Measurements from ENCODE around the gene ACSM3. TPM values are rescaled to one million over a fixed set of nuclear protein-coding genes. Genes with fewer than 3 reads are reported as not detected.
A peak's percentile ranks its signal among the peaks of the same experiment; 100 is the strongest.

ACSM3 gene
- total and polyA plus RNA-seq, 9 of the 15 experiments (the other 6 are each of a cell fraction or from before 2014, with no cell fraction given), result 112 to 420 (median 182) TPM

DNA sequence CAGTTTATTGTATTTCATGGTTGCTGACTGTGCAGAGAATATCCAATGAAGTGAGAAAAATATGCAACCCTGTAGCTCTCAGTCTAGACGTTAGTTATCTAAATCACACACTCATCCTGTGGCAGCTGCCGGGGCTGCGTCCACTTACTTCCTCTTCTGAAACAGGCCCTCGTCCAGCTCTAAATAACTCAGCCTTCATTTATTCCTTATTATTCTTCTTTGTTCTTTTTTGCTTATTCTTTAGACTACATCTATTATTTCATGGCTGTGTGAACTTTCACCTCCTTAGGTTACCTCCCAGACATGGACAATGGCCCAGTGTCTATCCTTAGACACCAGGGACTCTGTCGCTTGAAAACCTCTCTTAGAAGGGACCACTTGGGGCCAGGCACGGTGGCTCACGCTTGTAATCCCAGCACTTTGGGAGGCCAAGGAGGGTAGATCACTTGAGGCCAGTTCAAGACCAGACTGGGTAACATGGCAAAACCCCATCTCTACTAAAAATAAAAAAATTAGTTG, 18.8 kb upstream of the ACSM3 start (continued):
- TF ChIP-seq CSDE1 (IDR thresholded peaks at IDR 0.05) (no peak), ZNF133 (CRISPR knock-in tag; IDR thresholded peaks at IDR 0.05) (no peak), HDGF (IDR thresholded peaks at IDR 0.05) (no peak), ZNF583 (CRISPR knock-in tag; IDR thresholded peaks at IDR 0.05) (no peak), SRF (CRISPR knock-in tag; IDR thresholded peaks at IDR 0.05) (no peak), PHB2 (IDR thresholded peaks at IDR 0.05; ENCODE audit: low read depth) (no peak), ZC3H11A (IDR thresholded peaks at IDR 0.05; ENCODE audit: low read depth, low read length) (no peak), SMC3 (conservative IDR thresholded peaks at IDR 0.05; ENCODE audit: insufficient read depth, low read depth, low read length) (no peak), SP1 (CRISPR knock-in tag; IDR thresholded peaks at IDR 0.05) (no peak), HLTF (IDR thresholded peaks at IDR 0.05) (no peak), CBX2 (IDR thresholded peaks at IDR 0.05; ENCODE audit: insufficient read depth, low read length, poor library complexity, severe bottlenecking) (no peak), ZNF23 (CRISPR knock-in tag; IDR thresholded peaks at IDR 0.05) (no peak), SMARCA4 (IDR thresholded peaks at IDR 0.05) (peak; percentile 91), ZNF12 (CRISPR knock-in tag; IDR thresholded peaks at IDR 0.05) (no peak), NCOA4 (IDR thresholded peaks at IDR 0.05; ENCODE audit: partially characterized antibody) (no peak), KDM1A (IDR thresholded peaks at IDR 0.05) (peak; percentile 30 to 36; a peak in 2 of 4 replicates), ZNF174 (CRISPR knock-in tag; IDR thresholded peaks at IDR 0.05) (no peak), POLR2G (IDR thresholded peaks at IDR 0.05; ENCODE audit: low read depth, low read length) (no peak)
- TF ChIP-seq, protein P1, sequence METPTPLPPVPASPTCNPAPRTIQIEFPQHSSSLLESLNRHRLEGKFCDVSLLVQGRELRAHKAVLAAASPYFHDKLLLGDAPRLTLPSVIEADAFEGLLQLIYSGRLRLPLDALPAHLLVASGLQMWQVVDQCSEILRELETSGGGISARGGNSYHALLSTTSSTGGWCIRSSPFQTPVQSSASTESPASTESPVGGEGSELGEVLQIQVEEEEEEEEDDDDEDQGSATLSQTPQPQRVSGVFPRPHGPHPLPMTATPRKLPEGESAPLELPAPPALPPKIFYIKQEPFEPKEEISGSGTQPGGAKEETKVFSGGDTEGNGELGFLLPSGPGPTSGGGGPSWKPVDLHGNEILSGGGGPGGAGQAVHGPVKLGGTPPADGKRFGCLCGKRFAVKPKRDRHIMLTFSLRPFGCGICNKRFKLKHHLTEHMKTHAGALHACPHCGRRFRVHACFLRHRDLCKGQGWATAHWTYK (CRISPR knock-in tag; IDR thresholded peaks at IDR 0.05), result 0 out of 2 replicates have a peak, but pooled peaks have one; percentile 22
- TF ChIP-seq, protein P2, sequence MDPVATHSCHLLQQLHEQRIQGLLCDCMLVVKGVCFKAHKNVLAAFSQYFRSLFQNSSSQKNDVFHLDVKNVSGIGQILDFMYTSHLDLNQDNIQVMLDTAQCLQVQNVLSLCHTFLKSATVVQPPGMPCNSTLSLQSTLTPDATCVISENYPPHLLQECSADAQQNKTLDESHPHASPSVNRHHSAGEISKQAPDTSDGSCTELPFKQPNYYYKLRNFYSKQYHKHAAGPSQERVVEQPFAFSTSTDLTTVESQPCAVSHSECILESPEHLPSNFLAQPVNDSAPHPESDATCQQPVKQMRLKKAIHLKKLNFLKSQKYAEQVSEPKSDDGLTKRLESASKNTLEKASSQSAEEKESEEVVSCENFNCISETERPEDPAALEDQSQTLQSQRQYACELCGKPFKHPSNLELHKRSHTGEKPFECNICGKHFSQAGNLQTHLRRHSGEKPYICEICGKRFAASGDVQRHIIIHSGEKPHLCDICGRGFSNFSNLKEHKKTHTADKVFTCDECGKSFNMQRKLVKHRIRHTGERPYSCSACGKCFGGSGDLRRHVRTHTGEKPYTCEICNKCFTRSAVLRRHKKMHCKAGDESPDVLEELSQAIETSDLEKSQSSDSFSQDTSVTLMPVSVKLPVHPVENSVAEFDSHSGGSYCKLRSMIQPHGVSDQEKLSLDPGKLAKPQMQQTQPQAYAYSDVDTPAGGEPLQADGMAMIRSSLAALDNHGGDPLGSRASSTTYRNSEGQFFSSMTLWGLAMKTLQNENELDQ (CRISPR knock-in tag; IDR thresholded peaks at IDR 0.05; ENCODE audit: borderline replicate concordance), result no peak
- TF ChIP-seq, protein P3, sequence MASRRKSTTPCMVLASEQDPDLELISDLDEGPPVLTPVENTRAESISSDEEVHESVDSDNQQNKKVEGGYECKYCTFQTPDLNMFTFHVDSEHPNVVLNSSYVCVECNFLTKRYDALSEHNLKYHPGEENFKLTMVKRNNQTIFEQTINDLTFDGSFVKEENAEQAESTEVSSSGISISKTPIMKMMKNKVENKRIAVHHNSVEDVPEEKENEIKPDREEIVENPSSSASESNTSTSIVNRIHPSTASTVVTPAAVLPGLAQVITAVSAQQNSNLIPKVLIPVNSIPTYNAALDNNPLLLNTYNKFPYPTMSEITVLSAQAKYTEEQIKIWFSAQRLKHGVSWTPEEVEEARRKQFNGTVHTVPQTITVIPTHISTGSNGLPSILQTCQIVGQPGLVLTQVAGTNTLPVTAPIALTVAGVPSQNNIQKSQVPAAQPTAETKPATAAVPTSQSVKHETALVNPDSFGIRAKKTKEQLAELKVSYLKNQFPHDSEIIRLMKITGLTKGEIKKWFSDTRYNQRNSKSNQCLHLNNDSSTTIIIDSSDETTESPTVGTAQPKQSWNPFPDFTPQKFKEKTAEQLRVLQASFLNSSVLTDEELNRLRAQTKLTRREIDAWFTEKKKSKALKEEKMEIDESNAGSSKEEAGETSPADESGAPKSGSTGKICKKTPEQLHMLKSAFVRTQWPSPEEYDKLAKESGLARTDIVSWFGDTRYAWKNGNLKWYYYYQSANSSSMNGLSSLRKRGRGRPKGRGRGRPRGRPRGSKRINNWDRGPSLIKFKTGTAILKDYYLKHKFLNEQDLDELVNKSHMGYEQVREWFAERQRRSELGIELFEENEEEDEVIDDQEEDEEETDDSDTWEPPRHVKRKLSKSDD (conservative IDR thresholded peaks at IDR 0.05; ENCODE audit: low read length), result no peak
- TF ChIP-seq, protein P4, sequence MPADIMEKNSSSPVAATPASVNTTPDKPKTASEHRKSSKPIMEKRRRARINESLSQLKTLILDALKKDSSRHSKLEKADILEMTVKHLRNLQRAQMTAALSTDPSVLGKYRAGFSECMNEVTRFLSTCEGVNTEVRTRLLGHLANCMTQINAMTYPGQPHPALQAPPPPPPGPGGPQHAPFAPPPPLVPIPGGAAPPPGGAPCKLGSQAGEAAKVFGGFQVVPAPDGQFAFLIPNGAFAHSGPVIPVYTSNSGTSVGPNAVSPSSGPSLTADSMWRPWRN (IDR thresholded peaks at IDR 0.05; ENCODE audit: low read depth), result peak; percentile 41; the same call in 1 of the 2 replicates
- TF ChIP-seq, protein P5, sequence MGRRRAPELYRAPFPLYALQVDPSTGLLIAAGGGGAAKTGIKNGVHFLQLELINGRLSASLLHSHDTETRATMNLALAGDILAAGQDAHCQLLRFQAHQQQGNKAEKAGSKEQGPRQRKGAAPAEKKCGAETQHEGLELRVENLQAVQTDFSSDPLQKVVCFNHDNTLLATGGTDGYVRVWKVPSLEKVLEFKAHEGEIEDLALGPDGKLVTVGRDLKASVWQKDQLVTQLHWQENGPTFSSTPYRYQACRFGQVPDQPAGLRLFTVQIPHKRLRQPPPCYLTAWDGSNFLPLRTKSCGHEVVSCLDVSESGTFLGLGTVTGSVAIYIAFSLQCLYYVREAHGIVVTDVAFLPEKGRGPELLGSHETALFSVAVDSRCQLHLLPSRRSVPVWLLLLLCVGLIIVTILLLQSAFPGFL (CRISPR knock-in tag; IDR thresholded peaks at IDR 0.05), result no peak

Measured in K562 (cell line).